Stimulated activated CD8-positive, alpha-beta memory T cell treated with anti-CD3 and anti-CD28 coated beads, Interleukin-4, amount 100 ng/mL, for 24 hours (primary cell): Measurements from ENCODE around the gene DMBT1.

ENCODE experiments used
- DNase-seq: peaks from one replicate; pipeline ENCODE4 v3.0.0-alpha.2; 2020; ENCODE audit warnings: low read depth

Gene DMBT1

DNA sequence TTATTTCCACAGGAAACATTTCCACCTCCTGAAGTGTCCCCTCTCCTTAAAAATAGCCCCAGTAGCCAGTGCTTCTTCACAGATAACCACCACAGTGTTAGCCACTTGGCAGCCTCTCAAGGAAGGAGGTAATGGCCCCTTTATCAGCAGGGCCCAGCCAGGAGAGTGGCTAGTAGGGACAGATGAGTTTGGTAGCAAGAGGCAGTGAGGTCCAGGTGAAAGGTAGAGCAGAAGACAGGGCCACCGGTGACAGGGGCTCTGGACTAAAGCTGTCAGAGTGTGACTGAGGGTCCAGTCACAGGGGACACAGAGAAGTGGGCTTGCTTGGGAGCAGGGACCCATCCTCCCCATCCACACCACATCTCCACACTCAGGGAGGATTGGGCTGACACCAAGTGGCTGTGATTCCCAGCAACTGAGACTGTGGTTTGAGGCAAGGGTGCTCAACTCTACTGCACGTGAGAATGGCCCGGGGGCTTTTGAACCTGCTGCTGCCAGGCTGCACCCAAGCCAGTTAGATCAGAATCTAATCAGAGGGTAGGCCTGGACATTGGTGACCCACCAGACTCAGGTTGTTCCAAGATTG is 86.9 kb downstream of the DMBT1 start:
- DNase-seq: no peak

DNA sequence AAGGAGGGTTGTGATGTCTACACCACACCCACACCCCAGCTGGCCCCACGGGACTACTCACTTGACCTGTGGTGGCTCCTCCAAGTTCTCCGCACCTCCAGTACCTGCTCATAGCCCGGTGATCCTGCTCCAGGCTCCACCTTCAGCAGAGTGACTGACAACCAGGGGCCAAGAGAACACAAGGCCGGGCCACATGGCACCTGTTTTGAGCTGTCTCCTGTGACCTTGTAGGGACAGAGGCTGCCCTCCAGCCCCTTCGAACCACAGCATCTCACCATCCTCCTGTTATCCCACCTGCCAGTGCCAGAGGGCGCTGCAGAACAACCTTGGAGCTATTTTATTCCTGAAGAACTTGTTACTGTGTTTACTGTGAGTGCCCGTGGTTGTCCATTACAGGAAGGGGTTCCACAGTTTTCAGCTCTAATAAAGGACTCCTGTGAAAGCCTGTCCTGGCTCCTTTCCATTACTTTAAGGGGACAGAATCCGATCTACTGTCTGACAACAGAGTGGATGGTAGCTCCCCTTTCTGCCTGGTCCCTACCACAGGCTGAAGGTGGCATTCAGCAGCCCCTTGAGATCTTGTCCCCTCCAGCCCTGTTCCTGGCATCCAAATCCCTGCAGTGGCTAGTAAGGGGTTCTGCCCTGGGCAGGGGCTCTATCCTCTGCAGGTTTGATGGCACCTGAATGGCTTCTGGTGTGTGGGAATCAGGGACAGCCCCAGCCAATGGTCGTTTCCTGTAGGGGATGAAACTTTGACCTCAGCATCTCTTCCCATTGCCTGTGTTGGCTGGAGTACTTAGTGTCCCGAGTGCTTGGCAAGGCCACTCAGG is 88.3 kb downstream of the DMBT1 start:
- DNase-seq: no peak

DNA sequence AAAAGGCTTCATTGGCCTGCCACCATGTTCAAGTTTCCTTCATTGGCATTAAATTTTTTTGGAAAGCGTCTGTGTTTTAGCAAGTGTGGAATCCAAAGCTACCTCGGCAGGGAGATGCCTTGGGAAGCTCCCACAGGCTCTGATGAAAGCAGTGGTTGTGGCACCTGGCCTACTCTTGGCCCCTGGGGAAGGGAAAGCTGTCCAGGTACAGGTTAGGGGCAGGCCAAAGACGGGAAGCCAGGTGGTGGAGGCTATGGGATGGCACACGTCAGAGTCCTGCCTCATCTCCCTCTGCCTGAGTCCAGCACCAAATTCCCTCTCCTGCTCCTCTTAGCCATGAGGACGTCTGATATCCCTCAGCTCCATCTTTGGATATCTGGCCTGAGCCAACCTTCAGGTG is 89.3 kb downstream of the DMBT1 start:
- no peak for DNase-seq

DNA sequence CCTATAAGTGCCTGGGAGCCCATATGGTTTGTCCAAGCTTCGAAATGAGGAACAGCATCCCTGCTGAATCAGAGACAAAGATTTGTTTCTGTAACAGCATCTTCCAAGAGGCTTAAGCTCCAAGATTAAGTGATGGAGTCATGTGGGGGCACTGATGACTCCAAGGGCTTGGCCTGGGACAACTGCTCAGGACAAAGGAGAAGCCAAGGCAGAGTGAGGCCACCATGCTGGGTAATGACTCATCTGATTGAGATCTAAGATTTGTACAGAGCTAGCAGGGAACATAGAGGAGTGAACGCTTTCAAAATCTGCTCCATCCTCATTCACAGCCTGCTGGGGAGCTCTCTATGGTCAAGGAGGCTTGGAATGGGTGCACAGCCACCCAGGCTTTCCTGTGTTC is 89.8 kb downstream of the DMBT1 start:
- DNase-seq: no peak

DNA sequence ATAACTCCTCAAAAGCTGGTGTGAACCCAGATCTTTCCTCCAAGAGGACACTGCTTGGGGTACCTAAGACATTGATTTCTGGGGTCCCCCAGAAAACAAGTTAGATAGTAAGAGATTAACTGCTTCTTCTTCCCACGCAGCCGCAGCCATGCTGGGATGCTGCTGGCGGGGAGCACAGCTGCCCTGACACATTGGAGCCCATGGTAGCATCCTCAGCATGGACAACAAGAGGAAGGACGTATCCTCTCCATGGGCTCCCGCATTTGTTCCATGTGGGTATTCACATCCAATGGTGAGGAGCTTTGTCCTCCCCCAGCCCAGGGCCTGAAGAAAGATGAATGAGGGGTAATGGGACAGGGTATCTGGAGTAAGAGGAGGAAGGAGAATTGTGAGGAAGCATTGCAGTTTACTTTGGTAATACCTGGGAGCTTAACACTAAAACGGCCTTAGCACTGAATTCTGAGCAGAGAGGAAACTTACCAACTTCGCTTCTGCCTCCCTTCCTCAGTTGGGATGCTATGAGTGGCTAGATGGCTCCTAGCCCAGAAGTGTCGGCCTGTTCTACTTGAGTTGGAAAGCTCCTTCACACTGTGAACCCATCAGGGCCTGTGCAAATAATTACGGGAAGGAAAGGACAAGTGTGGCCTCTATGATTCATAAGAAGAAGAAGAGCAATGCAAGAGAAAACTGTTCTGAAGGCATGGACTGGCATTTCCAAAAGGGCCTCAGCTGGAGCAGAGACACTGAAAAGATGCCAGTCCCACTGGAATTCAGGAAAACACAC is 95.2 kb downstream of the DMBT1 start:
- DNase-seq: no peak

DNA sequence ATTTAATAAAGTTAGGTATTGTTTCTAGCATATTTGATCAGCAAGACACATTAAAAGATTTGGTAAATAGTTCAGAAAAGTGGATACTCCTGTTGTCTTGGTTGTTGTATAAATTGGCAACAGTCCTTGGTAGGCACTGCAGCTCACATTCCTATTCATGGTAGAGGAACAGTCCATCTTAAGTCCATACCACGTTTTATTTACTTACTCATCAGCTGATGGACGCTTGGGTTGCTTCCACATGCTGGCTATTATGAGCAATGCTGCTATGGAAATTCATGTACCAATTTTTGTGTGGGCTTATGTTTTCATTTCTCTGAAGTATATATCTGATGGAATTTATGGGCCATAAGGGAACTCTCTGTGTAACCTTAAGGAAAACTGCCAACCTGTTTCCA is 95.8 kb downstream of the DMBT1 start:
- DNase-seq: no peak

DNA sequence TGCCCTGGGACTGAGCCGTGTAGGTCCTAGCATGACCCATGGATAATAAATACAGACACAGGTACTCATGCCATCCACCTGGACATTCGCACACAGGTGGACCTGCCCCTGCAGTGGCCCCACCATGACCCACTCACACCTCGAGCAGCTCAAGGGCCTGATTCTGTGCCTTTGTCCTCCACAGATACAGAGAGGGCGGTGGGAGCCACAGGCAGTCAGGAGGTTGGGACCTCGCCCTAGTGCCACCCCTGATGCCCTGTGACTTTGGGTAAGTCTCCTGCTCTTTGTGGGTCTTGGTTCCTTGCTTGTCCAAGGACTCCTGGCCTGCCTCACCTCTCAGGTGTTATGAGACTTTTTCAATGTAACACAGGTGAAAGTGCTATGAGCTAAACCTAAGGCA is 96.2 kb downstream of the DMBT1 start:
- DNase-seq: no peak

DNA sequence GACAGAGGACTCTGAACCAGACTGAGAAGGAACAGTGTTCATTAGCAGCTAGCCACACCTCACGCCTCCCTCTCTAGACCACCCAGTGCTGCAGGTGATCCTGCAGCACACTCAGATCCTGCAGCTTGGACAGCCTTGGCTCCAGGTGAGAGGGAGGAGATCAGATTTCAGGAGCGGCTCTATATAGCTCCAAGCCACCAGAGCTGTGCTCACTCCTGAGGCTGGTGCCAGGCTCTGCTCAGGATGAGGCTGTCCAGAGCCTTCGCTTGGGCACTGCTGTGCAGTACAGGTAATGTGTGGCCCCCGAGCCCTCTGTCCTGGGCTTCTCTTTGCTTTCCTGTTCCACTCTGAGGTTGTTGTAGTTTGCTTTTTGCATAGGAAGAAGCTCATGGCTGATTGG is 96.7 kb downstream of the DMBT1 start:
- no peak for DNase-seq

DNA sequence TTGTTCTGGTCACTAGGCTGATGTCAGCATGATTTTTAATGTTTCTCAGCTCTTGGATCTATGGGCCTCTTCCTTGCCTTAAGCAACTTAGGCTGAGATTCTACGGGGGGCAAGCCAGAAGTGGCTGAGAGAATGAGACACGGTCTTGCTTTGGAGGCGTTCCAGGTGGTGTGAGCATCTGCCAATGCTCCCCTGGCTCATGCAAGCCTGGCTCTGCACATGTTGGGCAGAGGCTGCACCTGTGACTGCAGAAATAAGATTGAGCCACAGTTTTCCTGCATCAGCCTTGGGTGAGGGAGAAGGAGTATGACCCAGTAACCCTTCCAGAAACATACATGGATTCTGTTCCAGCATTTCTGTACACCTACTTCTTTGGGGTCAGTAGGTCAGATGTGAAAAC is 97.2 kb downstream of the DMBT1 start:
- DNase-seq: no peak

DNA sequence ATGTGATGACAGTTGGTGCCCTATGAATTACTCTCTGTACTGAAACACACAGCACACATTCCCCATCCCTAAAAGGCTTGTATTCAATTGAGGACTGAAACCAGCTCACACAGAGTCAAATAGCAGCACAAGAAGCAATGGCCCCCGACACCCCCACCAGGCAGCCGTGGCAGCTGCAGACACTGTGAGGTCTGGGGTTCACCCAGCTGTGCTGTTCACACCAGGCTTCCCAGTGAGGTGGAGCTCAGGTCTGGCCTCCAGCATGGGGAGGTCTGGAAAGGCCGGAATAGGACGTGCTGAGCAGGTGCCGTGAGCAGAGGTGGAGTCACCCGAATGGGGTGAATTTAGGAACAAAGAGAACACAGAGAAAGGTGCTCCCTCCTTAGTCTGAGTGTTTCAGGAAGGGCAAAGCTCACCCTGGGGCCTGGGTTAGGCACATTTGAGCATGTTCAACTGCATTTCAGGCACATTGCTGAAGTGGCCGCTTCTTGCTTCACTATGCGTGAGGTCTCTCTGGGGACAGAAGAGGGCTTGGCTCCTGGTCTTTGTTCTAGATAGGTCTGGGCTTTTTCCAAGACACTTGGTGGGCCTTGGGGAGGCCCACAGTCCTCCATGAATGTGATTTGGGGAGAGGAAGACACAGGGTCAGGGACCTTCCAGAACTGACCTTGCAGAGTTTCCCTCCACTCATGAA is 97.9 kb downstream of the DMBT1 start:
- DNase-seq: no peak

DNA sequence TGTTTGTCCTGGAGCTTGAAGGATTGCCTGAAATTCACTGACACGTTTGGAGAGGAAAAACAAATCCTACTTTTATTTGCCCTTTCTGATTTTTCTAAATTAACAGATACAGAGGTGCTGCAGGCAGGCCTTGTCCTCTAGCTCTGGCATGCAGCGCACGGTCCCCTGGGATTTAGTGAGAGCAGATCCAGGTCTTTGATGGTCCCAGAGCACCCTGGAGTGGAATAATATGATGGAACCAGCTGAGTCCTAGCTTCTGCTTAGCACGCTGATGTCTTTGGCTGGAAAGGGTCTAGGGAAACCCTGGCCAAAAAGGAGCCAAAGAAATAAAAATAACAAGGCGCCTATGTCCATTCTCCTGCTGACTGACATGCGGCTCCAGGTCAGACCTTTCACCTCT is 98.6 kb downstream of the DMBT1 start:
- no peak for DNase-seq

DNA sequence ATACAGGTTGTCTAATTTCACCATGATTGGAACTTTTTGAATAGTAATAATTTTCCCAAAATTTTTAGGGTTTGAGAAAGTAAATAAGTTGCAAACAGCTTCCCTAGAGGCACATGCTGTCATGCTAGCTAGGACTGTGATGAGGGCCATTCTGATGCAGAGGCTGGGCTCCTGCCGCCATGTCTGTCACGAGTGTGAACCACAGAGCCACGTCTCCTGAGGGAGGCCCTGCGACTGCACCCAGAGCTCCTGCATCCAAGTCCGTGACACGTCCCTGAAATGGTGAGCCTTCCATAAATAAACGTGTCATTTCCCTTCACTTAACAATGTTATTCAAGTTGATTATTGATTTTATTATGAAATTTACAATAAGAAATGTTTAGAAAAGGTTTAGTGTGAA is 99.1 kb downstream of the DMBT1 start:
- no peak for DNase-seq

DNA sequence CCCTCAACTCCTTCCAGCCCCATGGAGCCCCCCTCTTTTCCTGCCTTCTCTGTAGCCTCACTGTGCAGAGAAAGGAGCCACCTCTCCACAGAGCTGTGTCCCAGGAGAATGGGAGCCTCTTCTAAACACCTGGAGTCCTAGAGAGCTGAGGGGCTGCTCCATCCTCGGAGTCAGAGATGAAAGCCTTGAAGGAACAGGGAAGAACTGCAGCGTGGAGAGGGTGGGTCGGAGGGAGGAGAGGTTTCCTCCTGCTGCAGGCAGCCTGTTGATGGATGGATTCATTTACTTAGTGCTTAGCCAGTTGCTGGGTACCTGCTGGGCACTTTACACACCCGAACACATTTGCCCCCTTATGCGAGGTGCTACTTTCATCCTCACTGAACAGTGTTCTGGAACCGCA is 100.1 kb downstream of the DMBT1 start:
- DNase-seq: no peak

DNA sequence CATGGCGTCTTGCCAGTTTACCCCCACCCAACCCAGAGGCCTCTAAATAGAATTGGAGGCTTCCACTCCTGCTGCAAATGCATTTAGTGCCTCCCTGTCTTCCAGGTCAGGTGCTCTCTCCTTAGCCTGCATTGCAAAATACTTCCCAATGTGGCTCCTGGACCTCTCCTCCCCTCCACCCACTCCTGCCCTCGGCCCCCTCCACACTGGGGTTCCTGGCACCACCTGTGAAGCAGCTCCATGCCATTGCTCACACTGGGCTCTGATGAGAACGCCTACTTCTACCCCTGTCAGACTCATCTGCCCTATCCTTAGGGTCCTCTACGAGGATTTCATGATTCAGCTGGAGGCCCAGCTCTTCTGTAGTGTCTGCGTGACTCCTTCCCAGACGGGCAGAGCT is 101.7 kb downstream of the DMBT1 start:
- no peak for DNase-seq

DNA sequence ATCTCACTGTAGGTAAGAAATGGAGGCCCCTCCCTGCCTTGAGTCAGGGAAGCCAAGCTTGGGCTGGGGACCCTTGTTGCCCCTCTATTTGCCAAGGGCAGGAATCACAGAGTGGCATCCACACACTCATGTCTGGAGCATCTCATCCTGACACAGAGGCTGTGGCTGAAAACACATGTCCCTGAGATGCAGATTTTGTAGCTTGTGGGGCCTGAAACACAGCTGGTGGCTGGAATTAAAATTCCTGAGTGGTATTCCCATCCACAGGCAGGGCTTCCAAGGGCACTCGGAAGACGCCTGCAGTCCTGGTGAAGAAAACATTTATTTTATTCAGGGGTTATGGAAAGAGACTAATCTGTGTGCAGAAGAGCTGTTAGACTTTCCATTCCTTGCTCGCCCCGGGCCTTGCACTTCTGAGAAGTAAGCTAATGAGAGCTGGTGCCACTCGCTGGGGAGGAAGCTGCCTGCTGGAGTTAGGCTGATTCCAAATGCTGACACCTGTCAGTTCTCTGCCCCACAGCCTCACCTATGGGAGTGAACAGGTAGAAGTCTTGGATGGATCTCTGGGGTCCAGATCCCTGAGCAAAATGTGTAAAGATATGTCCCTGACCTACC is 103.1 kb downstream of the DMBT1 start:
- DNase-seq: no peak

DNA sequence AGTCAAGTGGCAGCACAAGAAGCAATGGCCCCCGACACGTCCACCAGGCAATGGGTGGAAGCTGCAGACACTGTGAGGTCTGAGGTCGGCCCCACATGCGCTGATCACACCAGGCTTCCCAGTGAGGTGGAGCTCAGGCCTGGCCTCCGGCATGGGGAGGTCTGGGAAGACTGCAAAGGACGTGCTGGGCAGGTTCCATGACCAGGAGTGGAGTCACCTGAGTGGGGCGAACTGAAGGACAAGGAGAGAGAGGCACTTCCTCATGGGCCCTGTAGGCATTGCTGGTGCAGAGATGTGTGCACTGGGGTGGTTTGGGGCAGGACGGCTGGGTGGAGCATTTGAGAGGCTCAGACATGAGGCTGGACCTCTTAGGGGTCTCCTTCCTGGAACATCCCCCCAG is 103.9 kb downstream of the DMBT1 start:
- no peak for DNase-seq

DNA sequence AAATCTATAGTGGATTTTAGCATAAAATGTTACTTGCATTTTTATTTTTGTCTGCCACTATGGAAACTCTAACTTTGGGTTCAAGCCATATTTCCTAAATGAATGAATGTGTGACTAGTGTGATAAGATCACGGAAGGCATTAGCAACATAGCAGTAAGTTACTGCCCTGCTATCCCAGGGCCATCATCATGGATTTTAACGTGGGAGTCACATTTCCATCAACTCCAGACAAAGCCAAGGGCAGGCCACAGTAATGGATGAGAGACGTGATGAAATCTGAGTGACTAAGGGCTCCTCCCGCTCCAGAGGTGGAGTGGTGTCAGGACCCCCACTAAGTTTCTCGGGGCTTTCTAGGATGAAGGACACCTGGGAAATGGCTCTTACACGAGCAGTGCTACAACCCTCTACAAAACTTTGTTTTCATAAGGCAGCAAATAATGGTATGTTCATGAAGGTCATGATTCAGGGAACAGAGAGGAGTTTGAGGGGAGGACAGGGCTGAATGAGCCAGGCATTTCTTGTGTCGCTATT is 104.8 kb downstream of the DMBT1 start:
- no peak for DNase-seq

DNA sequence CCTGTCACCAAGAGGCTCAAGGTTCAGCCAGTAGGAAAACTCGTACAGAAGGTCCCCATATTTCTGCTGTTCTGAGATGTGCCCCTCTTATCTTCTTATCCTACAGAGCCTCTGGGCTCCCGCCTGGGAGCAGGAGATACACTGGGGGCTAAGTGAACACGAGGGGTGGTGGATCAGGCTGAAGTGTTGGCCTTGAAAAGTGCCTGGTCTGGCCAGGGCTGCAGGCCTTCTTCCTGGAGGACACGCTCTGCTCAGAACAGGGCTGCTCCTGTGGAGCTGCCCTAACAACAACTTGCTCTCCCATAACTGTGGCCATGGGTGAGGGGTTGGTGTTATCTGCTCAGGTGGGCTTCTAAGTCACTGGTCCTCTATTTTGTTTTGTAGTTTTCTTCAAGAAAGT is 105.4 kb downstream of the DMBT1 start:
- DNase-seq: no peak

DNA sequence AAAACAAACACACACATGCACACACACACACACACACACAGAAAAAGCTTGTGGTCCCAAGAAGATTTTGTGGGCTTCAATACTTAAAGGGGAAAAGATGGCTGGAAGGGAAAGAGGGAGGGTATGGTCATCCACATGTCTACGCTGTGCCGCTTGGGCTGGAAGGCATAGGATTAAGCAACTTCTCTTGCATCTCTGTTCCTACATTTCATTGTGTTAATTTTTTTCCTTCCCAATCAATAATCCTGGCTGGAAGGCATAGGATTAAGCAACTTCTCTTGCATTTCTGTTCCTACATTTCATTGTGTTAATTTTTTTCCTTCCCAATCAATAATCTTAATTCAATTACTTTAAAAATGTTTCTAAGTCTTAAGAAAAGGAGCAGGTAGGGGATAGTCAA is 108.5 kb downstream of the DMBT1 start:
- no peak for DNase-seq

DNA sequence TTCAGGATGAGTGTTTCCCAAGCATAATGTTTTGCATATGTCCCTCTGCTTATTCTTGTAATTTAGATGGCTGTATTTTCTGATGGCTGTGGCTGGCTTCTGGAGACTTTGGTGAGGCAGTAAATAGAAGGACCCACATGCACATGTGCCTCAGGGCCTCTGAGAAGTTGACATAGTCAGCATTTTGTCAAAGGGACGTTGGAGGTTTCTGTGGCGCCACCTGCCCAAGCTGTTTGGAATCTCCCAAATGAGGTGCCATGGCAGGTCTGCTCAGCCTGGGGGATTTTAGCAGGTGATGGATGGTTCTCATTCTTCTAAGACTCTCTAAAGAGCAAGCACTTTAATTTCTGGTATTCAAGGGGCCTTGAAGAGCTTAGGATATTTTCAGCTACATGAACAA is 109.3 kb downstream of the DMBT1 start:
- no peak for DNase-seq

DNA sequence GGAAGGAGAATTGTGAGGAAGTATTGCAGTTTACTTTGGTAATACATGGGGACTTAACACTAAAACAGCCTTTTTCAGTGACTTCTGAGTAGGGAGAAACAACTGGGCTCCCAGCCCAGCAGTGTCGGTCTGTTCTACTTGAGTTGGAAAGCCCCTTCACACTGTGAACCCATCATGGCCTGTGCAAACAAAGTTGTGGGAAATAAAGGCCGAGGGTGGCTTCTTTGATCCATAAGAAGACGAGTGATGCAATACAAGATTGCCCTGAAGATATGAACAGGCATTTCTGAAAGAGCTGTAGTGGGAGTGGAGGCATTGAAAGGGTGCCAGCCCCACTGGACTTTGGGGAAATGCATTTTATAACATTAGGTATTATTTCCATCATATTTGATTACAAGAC is 110.8 kb downstream of the DMBT1 start:
- DNase-seq: no peak

DNA sequence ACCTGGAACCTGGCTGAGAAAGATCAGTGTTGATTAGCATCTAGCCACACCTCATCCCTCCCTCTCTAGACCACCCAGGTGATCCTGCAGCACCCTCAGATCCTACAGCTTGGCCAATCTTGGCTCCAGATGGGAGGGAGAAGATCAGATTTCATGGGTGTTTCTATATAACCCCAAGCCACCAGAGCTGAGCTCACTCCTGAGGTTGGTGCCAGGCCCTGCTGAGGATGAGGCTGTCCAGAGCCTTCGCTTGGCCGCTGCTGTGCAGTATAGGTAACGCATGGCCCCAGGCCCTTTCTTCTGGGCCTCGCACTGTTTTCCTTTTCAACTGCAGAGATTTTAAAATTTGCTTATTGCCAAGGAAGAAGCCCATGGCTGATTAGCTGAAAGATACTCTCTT is 112.1 kb downstream of the DMBT1 start:
- no peak for DNase-seq
